Ishikawa (cell line): Measurements from ENCODE around the gene PKIG.
A peak's percentile ranks its signal among the peaks of the same experiment; 100 is the strongest.

Experiments
- CEBPB ChIP-seq: IDR thresholded peaks from 2 replicates; pipeline ENCODE4 v1.6.1; 2012
- CREB1 ChIP-seq: IDR thresholded peaks from 2 replicates; pipeline ENCODE4 v1.6.1; 2012; ENCODE audit warnings: low read depth
- EGR1 ChIP-seq: IDR thresholded peaks from 2 replicates; pipeline ENCODE4 v1.6.1; 2012
- EP300 ChIP-seq: IDR thresholded peaks from 2 replicates; pipeline ENCODE4 v1.6.1; 2012; ENCODE audit warnings: borderline replicate concordance
- NFIC ChIP-seq: IDR thresholded peaks from 2 replicates; pipeline ENCODE4 v1.6.1; 2012
- RAD21 ChIP-seq: IDR thresholded peaks from 2 replicates; pipeline ENCODE4 v1.6.1; 2012; ENCODE audit warnings: low read depth
- TAF1 ChIP-seq: IDR thresholded peaks from 2 replicates; pipeline ENCODE4 v1.6.1; 2012; ENCODE audit warnings: low read depth, mild to moderate bottlenecking
- TCF12 ChIP-seq: IDR thresholded peaks from 2 replicates; pipeline ENCODE4 v1.6.1; 2012; ENCODE audit warnings: low read depth
- TEAD4 ChIP-seq: IDR thresholded peaks from 2 replicates; pipeline ENCODE4 v1.6.1; 2012
- USF1 ChIP-seq: IDR thresholded peaks from 2 replicates; pipeline ENCODE4 v1.6.1; 2012
- YY1 ChIP-seq: IDR thresholded peaks from 2 replicates; pipeline ENCODE4 v1.6.1; 2012; ENCODE audit warnings: low read depth
- ZBTB7A ChIP-seq: IDR thresholded peaks from 2 replicates; pipeline ENCODE4 v1.6.1; 2012; ENCODE audit warnings: low read depth
- TF ChIP-seq, protein P1 (sequence below): IDR thresholded peaks from 2 replicates; pipeline ENCODE4 v1.6.1; 2012
- TF ChIP-seq, protein P2 (sequence below): IDR thresholded peaks from 2 replicates; pipeline ENCODE4 v1.6.1; 2012; ENCODE audit warnings: low read depth, mild to moderate bottlenecking

DNA sequence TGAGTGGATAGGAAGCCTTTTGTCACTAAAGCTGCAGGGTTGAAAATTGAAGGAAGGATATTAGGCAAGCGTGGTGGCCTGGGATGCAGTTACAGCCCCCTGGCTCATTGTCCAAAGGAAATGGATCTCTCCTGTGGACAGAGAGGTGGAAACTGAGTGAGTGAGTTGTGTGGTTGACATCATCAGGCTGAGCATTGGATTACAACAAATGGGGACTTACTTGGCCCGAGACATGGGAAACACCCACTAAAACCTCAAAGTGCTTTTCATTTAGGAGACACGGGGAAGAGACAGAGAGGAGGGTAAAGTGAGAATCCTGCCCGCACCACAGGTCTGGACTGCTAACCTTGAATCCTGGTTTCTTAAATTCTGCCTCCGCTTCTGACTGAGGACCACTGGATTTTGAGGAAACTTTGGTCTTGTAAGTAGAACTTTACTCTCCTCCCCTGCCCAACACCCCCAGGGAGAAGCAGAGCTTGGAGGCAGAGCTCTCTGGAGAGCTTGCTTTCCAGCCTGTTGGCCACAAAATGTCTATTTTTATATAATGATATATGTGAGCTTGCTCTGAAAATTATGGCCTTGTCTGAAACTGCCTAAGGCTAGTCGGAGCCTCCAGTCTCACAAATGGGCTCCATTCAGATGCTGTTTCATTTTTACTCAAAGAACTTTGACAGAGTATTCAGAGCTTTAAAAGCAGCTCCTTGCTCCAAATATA is at the start of gene PKIG:
- no peak for TF ChIP-seq ZBTB7A
- TF ChIP-seq, protein P1, sequence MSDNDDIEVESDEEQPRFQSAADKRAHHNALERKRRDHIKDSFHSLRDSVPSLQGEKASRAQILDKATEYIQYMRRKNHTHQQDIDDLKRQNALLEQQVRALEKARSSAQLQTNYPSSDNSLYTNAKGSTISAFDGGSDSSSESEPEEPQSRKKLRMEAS: no peak
- TF ChIP-seq TAF1: no peak
- TF ChIP-seq EP300: no peak
- TF ChIP-seq, protein P2, sequence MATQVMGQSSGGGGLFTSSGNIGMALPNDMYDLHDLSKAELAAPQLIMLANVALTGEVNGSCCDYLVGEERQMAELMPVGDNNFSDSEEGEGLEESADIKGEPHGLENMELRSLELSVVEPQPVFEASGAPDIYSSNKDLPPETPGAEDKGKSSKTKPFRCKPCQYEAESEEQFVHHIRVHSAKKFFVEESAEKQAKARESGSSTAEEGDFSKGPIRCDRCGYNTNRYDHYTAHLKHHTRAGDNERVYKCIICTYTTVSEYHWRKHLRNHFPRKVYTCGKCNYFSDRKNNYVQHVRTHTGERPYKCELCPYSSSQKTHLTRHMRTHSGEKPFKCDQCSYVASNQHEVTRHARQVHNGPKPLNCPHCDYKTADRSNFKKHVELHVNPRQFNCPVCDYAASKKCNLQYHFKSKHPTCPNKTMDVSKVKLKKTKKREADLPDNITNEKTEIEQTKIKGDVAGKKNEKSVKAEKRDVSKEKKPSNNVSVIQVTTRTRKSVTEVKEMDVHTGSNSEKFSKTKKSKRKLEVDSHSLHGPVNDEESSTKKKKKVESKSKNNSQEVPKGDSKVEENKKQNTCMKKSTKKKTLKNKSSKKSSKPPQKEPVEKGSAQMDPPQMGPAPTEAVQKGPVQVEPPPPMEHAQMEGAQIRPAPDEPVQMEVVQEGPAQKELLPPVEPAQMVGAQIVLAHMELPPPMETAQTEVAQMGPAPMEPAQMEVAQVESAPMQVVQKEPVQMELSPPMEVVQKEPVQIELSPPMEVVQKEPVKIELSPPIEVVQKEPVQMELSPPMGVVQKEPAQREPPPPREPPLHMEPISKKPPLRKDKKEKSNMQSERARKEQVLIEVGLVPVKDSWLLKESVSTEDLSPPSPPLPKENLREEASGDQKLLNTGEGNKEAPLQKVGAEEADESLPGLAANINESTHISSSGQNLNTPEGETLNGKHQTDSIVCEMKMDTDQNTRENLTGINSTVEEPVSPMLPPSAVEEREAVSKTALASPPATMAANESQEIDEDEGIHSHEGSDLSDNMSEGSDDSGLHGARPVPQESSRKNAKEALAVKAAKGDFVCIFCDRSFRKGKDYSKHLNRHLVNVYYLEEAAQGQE: no peak
- no peak for TF ChIP-seq RAD21
- no peak for TF ChIP-seq TEAD4
- no peak for TF ChIP-seq YY1
- TF ChIP-seq TCF12: no peak
- no peak for TF ChIP-seq EGR1
- TF ChIP-seq USF1: no peak
- no peak for TF ChIP-seq CREB1
- no peak for TF ChIP-seq NFIC
- TF ChIP-seq CEBPB: peak; percentile 38
